Measurements from ENCODE around the gene TMEM244. TPM values are rescaled to one million over a fixed set of nuclear protein-coding genes. Genes with fewer than 3 reads are reported as not detected.

Gene TMEM244, protein sequence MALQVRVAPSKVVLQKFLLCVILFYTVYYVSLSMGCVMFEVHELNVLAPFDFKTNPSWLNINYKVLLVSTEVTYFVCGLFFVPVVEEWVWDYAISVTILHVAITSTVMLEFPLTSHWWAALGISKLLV
- not detected in 5 replicates for total RNA-seq (2022; extraction: Qiagen RNA extraction)

GRCh38 chr6:129860908-129861665 lies at the start of gene TMEM244:
Gene TMEM244, minus strand, starts transcription at chr6:129861315. Its CDS starts 127 bp downstream, at chr6:129861188.

Other genes with a start within 250 kb of the TMEM244 start
- gene ARHGAP18, start 151.1 kb downstream of the TMEM244 start, total RNA-seq (2022; extraction: Qiagen RNA extraction), result 3.4 to 5.0 TPM (median 3.9 TPM) in 5 replicates
- 2.3 to 3.7 TPM (median 3.4 TPM) in 5 replicates for gene L3MBTL3, start 157.3 kb upstream of the TMEM244 start, total RNA-seq (2022; extraction: Qiagen RNA extraction)

All from A549 treated with CORT108297 at 1 μM for 4 hours (cell line).